Lower lobe of right lung (tissue), 2 donors: ENCODE data around the gene UBAC1. TPM values are rescaled to one million over a fixed set of nuclear protein-coding genes. Genes with fewer than 3 reads are reported as not detected.

ENCODE experiments used
- ATAC-seq, 2 donors: fragments of 200-7000 bp; cut with Tn5 transposase; one replicate each; pipeline ENCODE4 v1.9.1; 2020 to 2022; ENCODE audit warnings: mild to moderate bottlenecking in 2 of 2, moderate library complexity in 2 of 2
- DNase-seq: peaks from one replicate; pipeline ENCODE4 v3.0.0-alpha.2; 2020
- H3K27ac ChIP-seq: fragments of 200-600 bp; one replicate; pipeline ENCODE4 v1.8.0; 2022
- H3K27me3 ChIP-seq: fragments of 200-600 bp; one replicate; pipeline ENCODE4 v1.8.0; 2022; ENCODE audit warnings: low read depth
- H3K36me3 ChIP-seq: fragments of 200-600 bp; one replicate; pipeline ENCODE4 v1.8.0; 2022; ENCODE audit warnings: mild to moderate bottlenecking
- H3K4me1 ChIP-seq: fragments of 200-600 bp; one replicate; pipeline ENCODE4 v1.8.0; 2022
- H3K4me3 ChIP-seq: fragments of 200-600 bp; one replicate; pipeline ENCODE4 v1.8.0; 2022; ENCODE audit warnings: mild to moderate bottlenecking
- H3K9me3 ChIP-seq: fragments of 200-600 bp; one replicate; pipeline ENCODE4 v1.8.0; 2022
- intact Hi-C: fragments of 100-400 bp; cut with DNase I; formaldehyde crosslinking; loops from one replicate; pipeline ENCODE4 v1.11.0; 2022
- long read RNA-seq: library from polyadenylated mRNA; unstranded; transcript quantifications from one replicate; pipeline ENCODE4 v2.0.0, GENCODE V29; 2021
- total RNA-seq: library from RNA; stranded (reverse); fragmentation: NEBNext Ultra II Directional; extraction: Animal tissue kit (Norgen Biotek cat#: 25700); gene quantifications from one replicate; pipeline ENCODE4 v1.2.1, GENCODE V29; 2021
- TF ChIP-seq, protein P1 (sequence below): fragments of 200-600 bp; IDR thresholded peaks from one replicate; pipeline ENCODE4 v1.8.0; 2022; ENCODE audit warnings: antibody characterized with exemption, mild to moderate bottlenecking
- donor health status: DM: no; HTN: yes; CAD: no; lungs with severe emphysema.

The UBAC1 gene, protein sequence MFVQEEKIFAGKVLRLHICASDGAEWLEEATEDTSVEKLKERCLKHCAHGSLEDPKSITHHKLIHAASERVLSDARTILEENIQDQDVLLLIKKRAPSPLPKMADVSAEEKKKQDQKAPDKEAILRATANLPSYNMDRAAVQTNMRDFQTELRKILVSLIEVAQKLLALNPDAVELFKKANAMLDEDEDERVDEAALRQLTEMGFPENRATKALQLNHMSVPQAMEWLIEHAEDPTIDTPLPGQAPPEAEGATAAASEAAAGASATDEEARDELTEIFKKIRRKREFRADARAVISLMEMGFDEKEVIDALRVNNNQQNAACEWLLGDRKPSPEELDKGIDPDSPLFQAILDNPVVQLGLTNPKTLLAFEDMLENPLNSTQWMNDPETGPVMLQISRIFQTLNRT
- 40.3 TPM for total RNA-seq
- long read RNA-seq, transcript UBAC1-201 (10 exons, 1,867 nt), result major isoform, 65 of 98 reads
- long read RNA-seq, partial matches to known transcripts, result 16 of 98 reads
- long read RNA-seq, other reads (novel, unspliced or antisense), result 16 of 98 reads

GRCh38 chr9:135961277-135961715 is at the start of gene UBAC1:
UBAC1 (minus strand) TSS chr9:135961373; CDS start chr9:135961162, 211 bp downstream.
- peaks cover 21% of the 10 kb centered on the region for H3K4me1 ChIP-seq
- TF ChIP-seq, protein P1, sequence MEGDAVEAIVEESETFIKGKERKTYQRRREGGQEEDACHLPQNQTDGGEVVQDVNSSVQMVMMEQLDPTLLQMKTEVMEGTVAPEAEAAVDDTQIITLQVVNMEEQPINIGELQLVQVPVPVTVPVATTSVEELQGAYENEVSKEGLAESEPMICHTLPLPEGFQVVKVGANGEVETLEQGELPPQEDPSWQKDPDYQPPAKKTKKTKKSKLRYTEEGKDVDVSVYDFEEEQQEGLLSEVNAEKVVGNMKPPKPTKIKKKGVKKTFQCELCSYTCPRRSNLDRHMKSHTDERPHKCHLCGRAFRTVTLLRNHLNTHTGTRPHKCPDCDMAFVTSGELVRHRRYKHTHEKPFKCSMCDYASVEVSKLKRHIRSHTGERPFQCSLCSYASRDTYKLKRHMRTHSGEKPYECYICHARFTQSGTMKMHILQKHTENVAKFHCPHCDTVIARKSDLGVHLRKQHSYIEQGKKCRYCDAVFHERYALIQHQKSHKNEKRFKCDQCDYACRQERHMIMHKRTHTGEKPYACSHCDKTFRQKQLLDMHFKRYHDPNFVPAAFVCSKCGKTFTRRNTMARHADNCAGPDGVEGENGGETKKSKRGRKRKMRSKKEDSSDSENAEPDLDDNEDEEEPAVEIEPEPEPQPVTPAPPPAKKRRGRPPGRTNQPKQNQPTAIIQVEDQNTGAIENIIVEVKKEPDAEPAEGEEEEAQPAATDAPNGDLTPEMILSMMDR, result peak; percentile 43
- peak; percentile 98 for DNase-seq
- no peaks in the 10 kb centered on the region for H3K36me3 ChIP-seq
- ATAC-seq, result peak; percentile 96
- intact Hi-C loops, result no loop called here
- peak within 1 kb of the TSS; percentile 84 for H3K27ac ChIP-seq
- no peaks in the 10 kb centered on the region for H3K9me3 ChIP-seq
- H3K27me3 ChIP-seq, result no peaks in the 10 kb centered on the region
- peak within 1 kb of the TSS; percentile 89 for H3K4me3 ChIP-seq

- ATAC-seq (peak; percentile 32 to 46), DNase-seq (peak; percentile 50)
- H3K4me3 ChIP-seq, result peak overlapping the region; percentile 36
- H3K9me3 ChIP-seq, result no peaks in the 10 kb centered on the region
- H3K27me3 ChIP-seq, result no peaks in the 10 kb centered on the region
- TF ChIP-seq, protein P1, result no peak
- peaks cover 55% of the 10 kb centered on the region for H3K4me1 ChIP-seq
- H3K36me3 ChIP-seq, result peaks cover 42% of the 10 kb centered on the region
- intact Hi-C loops, result no loop called here
- H3K27ac ChIP-seq, result peak overlapping the region; percentile 81
Observed at GRCh38 chr9:136010615-136011361, 49.6 kb upstream of the UBAC1 start.

- Histone ChIP-seq H3K27ac (peak overlapping the region; percentile 81), H3K9me3 (no peaks in the 10 kb centered on the region), H3K27me3 (no peaks in the 10 kb centered on the region), H3K4me3 (peak overlapping the region; percentile 23), H3K36me3 (peaks cover 36% of the 10 kb centered on the region), H3K4me1 (peaks cover 48% of the 10 kb centered on the region)
- ATAC-seq (no peak), DNase-seq (no peak)
- TF ChIP-seq, protein P1, result no peak
- intact Hi-C loops, result no loop called here
Observed at GRCh38 chr9:136010176-136010575, 49.0 kb upstream of the UBAC1 start.

DNA sequence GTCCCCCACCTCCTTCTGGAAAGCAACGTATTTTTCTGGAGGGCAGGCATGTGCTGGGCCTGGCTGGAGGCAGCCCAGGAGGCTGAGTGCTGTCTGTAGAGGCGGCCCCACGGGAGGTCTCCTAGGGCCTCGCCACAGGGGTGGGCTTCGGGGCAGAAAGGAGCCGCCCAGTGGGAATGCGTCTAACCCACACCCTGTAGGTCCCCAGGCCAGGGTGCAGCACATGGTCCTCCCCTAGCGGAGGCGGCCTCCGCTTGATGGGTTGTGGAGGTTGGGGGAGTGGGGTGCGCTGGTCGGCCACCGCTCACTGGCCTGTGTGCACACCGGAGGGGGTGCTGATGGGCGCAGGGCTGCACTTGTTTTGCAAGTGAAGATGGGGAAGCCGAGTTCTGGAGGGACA is 48.3 kb upstream of the UBAC1 start:
- intact Hi-C loops, result no loop called here
- DNase-seq (no peak), ATAC-seq (no peak)
- Histone ChIP-seq H3K36me3 (peaks cover 34% of the 10 kb centered on the region), H3K9me3 (no peaks in the 10 kb centered on the region), H3K4me3 (no peak overlapping the region), H3K27me3 (no peaks in the 10 kb centered on the region), H3K4me1 (peaks cover 42% of the 10 kb centered on the region), H3K27ac (peak overlapping the region; percentile 61)
- TF ChIP-seq, protein P1, result no peak

DNA sequence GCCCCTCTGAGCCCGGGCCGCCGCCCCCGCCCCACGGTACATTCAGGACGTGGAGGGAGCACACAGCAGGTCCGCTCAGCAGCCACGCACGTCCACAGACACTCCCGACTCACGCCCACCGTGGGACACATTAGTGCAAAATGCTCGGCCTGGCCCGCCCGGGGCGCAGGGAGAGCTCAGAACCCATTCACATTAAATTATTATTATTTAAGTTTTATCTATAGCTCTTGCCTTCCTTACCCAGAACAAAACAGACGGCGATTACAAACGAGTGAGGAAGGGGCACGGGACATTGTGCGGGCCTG is 47.5 kb upstream of the UBAC1 start:
- Histone ChIP-seq H3K36me3 (peaks cover 34% of the 10 kb centered on the region), H3K9me3 (no peaks in the 10 kb centered on the region), H3K27ac (peak overlapping the region; percentile 61), H3K4me1 (peaks cover 43% of the 10 kb centered on the region), H3K4me3 (no peak overlapping the region), H3K27me3 (no peaks in the 10 kb centered on the region)
- ATAC-seq (no peak), DNase-seq (no peak)
- TF ChIP-seq, protein P1, result no peak
- intact Hi-C loops, result no loop called here
